Measurements from ENCODE around the gene NXPH1.

Gene NXPH1

GRCh38 chr7:8612584-8612983 is 179.2 kb downstream of the NXPH1 start:
- TF ChIP-seq CTCF (IDR thresholded peaks at IDR 0.05), result no peak
- Histone ChIP-seq H3K4me1 (no peaks in the 10 kb centered on the region), H3K4me3 (ENCODE audit: low read depth, low read length) (no peak overlapping the region), H3K36me3 (ENCODE audit: control insufficient read depth, insufficient read depth, low read length) (no peaks in the 10 kb centered on the region), H3K9me3 (ENCODE audit: control insufficient read depth, low read length) (no peaks in the 10 kb centered on the region), H3K9ac (no peak overlapping the region), H2AFZ (no peak overlapping the region), H3K79me2 (no peaks in the 10 kb centered on the region), H3K27ac (no peak overlapping the region), H3K27me3 (ENCODE audit: control insufficient read depth, insufficient read depth, low read length) (no peaks in the 10 kb centered on the region), H3K4me2 (ENCODE audit: low read length) (no peak overlapping the region)

- H3K27me3 ChIP-seq (ENCODE audit: control insufficient read depth, insufficient read depth, low read length), result no peaks in the 10 kb centered on the region
- TF ChIP-seq CTCF (IDR thresholded peaks at IDR 0.05), result no peak
- no peaks in the 10 kb centered on the region for H3K4me1 ChIP-seq
- H3K9ac ChIP-seq, result no peak overlapping the region
- no peak overlapping the region for H3K27ac ChIP-seq
- no peaks in the 10 kb centered on the region for H3K79me2 ChIP-seq
- H2AFZ ChIP-seq, result no peak overlapping the region
- no peak overlapping the region for H3K4me2 ChIP-seq (ENCODE audit: low read length)
- no peak overlapping the region for H3K4me3 ChIP-seq (ENCODE audit: low read depth, low read length)
- no peaks in the 10 kb centered on the region for H3K36me3 ChIP-seq (ENCODE audit: control insufficient read depth, insufficient read depth, low read length)
- no peaks in the 10 kb centered on the region for H3K9me3 ChIP-seq (ENCODE audit: control insufficient read depth, low read length)
Measured at GRCh38 chr7:8613191-8613590, 179.8 kb downstream of the NXPH1 start.

- no peaks in the 10 kb centered on the region for H3K9me3 ChIP-seq (ENCODE audit: control insufficient read depth, low read length)
Measured at GRCh38 chr7:8615019-8615418, 181.6 kb downstream of the NXPH1 start.

GRCh38 chr7:8618441-8619070 is 185.1 kb downstream of the NXPH1 start:
- H3K4me3 ChIP-seq (ENCODE audit: low read depth, low read length), result no peak overlapping the region
- no peaks in the 10 kb centered on the region for H3K9me3 ChIP-seq (ENCODE audit: control insufficient read depth, low read length)
- H3K27me3 ChIP-seq (ENCODE audit: control insufficient read depth, insufficient read depth, low read length), result no peaks in the 10 kb centered on the region
- H3K4me2 ChIP-seq (ENCODE audit: low read length), result no peak overlapping the region
- no peak for TF ChIP-seq CTCF (IDR thresholded peaks at IDR 0.05)
- no peak overlapping the region for H3K9ac ChIP-seq
- no peaks in the 10 kb centered on the region for H3K4me1 ChIP-seq
- no peaks in the 10 kb centered on the region for H3K36me3 ChIP-seq (ENCODE audit: control insufficient read depth, insufficient read depth, low read length)
- no peak overlapping the region for H2AFZ ChIP-seq
- no peak overlapping the region for H3K27ac ChIP-seq
- no peaks in the 10 kb centered on the region for H3K79me2 ChIP-seq

More at GRCh38 chr7:8615019-8615418, 181.6 kb downstream of the NXPH1 start:
- Histone ChIP-seq H2AFZ (no peak overlapping the region), H3K36me3 (ENCODE audit: control insufficient read depth, insufficient read depth, low read length) (no peaks in the 10 kb centered on the region), H3K9ac (no peak overlapping the region), H3K79me2 (no peaks in the 10 kb centered on the region), H3K4me2 (ENCODE audit: low read length) (no peak overlapping the region), H3K4me3 (ENCODE audit: low read depth, low read length) (no peak overlapping the region), H3K4me1 (no peaks in the 10 kb centered on the region), H3K27me3 (ENCODE audit: control insufficient read depth, insufficient read depth, low read length) (no peaks in the 10 kb centered on the region), H3K27ac (no peak overlapping the region)
- no peak for TF ChIP-seq CTCF (IDR thresholded peaks at IDR 0.05)

- Histone ChIP-seq H3K4me1 (no peaks in the 10 kb centered on the region), H3K9ac (no peak overlapping the region), H3K79me2 (no peaks in the 10 kb centered on the region), H3K4me3 (ENCODE audit: low read depth, low read length) (no peak overlapping the region), H3K36me3 (ENCODE audit: control insufficient read depth, insufficient read depth, low read length) (no peaks in the 10 kb centered on the region), H3K4me2 (ENCODE audit: low read length) (no peak overlapping the region), H2AFZ (no peak overlapping the region), H3K9me3 (ENCODE audit: control insufficient read depth, low read length) (no peaks in the 10 kb centered on the region), H3K27ac (no peak overlapping the region), H3K27me3 (ENCODE audit: control insufficient read depth, insufficient read depth, low read length) (no peaks in the 10 kb centered on the region)
- TF ChIP-seq CTCF (IDR thresholded peaks at IDR 0.05), result no peak
Measured at GRCh38 chr7:8620169-8620568, 186.8 kb downstream of the NXPH1 start.

Data from parathyroid adenoma (tissue), 2 donors.